GM10266 (cell line): ENCODE data around the gene SCYGR6.

Source experiments
- DNase-seq: peaks from one replicate; pipeline ENCODE4 v3.0.0; 2012; ENCODE audit errors: extremely low spot score
- CTCF ChIP-seq: IDR thresholded peaks from 2 replicates; pipeline ENCODE4 v1.5.1; 2012; ENCODE audit warnings: mild to moderate bottlenecking, low read depth; ENCODE audit not compliant: control insufficient read depth, insufficient read depth; ENCODE audit errors: missing control alignments

SCYGR6 gene

DNA sequence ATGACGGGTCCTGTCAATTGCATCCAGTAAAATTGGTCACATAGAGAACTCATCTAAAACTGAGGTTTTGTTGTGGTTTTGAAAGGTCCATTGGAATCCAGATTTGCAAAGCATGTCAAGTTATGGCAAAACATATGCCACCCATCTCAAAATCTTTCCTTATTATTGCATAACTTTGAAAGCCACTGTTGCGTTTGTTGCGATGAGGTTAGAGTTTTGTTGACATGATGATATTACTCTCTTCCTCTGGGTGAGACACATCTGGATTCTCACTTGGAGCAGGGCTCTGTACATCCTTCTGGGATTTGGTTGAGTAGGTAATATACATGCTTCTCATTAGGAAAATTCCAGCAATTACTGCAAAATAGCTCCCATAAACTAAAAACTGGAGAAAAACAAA is 37.4 kb downstream of the SCYGR6 start:
- no peak for DNase-seq
- TF ChIP-seq CTCF = no peak

- DNase-seq = no peak
- no peak for TF ChIP-seq CTCF
Observed at GRCh38 chr2:227684258-227684657, 40.3 kb downstream of the SCYGR6 start.

GRCh38 chr2:227677928-227678327 is 46.6 kb downstream of the SCYGR6 start:
- no peak for TF ChIP-seq CTCF
- DNase-seq = no peak

- no peak for DNase-seq
- TF ChIP-seq CTCF = no peak
Observed at GRCh38 chr2:227674485-227674884, 50.1 kb downstream of the SCYGR6 start.
